Thymus (tissue), 11 donors: Measurements from ENCODE around the gene GLYR1. TPM values are rescaled to one million over a fixed set of nuclear protein-coding genes. Genes with fewer than 3 reads are reported as not detected.

Source experiments
- DNase-seq, 9 donors: peaks; one replicate each; pipeline ENCODE4 v3.0.0-alpha.2; 2013; ENCODE audit warnings: low spot score in 9 of 9, low read depth in 6 of 9, missing footprints in 1 of 9
- H3K27ac ChIP-seq, 2 donors: one replicate each; pipeline ENCODE4 v1.5.1; 2013; ENCODE audit warnings: control low read depth in 1 of 2, low read depth in 1 of 2, low read length in 1 of 2, mild to moderate bottlenecking in 1 of 2, moderate library complexity in 1 of 2
- H3K27me3 ChIP-seq, 2 donors: one replicate each; pipeline ENCODE4 v1.5.1; 2013; ENCODE audit warnings: low read length in 1 of 2; ENCODE audit not compliant: control insufficient read depth in 2 of 2, insufficient read depth in 1 of 2
- H3K36me3 ChIP-seq, 2 donors: one replicate each; pipeline ENCODE4 v1.5.1; 2013; ENCODE audit warnings: low read length in 1 of 2, mild to moderate bottlenecking in 1 of 2, moderate library complexity in 1 of 2; ENCODE audit not compliant: control insufficient read depth in 2 of 2, insufficient read depth in 2 of 2
- H3K4me1 ChIP-seq, 2 donors: one replicate each; pipeline ENCODE4 v1.5.1; 2013; ENCODE audit warnings: low read length in 2 of 2; ENCODE audit not compliant: control insufficient read depth in 2 of 2, insufficient read depth in 2 of 2
- H3K4me3 ChIP-seq, 2 donors: one replicate each; pipeline ENCODE4 v1.5.1; 2013; ENCODE audit warnings: low read length in 2 of 2, control low read depth in 1 of 2, mild to moderate bottlenecking in 1 of 2
- H3K9me3 ChIP-seq, 2 donors: one replicate each; pipeline ENCODE4 v1.5.1; 2013; ENCODE audit warnings: low read length in 1 of 2, mild to moderate bottlenecking in 1 of 2; ENCODE audit not compliant: control insufficient read depth in 2 of 2, insufficient read depth in 1 of 2
- WGBS: extraction: QIAGEN DNeasy Blood & Tissue Kit; methylation state at CpG from one replicate; pipeline ENCODE4 v1.1.7; 2013; 5-methylcytosine and 5-hydroxymethylcytosine counted together
- polyA plus RNA-seq: library from polyadenylated mRNA; stranded (reverse); fragments of 200-250 nt; gene quantifications from one replicate; pipeline ENCODE4 v1.2.3, GENCODE V29; 2013
- total RNA-seq: library from RNA; stranded (reverse); fragments of 120-200 nt; gene quantifications from one replicate; pipeline ENCODE4 v1.2.4, GENCODE V29; 2013
- donor health status: healthy.

The GLYR1 gene
- total and polyA plus RNA-seq, 2 donors: 36.4 to 59.1 TPM

GRCh38 chr16:4870138-4870671 is 23.1 kb upstream of the GLYR1 start:
- DNase-seq: no peak
- Histone ChIP-seq H3K36me3 (peaks cover 65 to 72% of the 10 kb centered on the region in 2 donors), H3K27me3 (no peaks in the 10 kb centered on the region), H3K9me3 (no peaks in the 10 kb centered on the region), H3K4me1 (no peaks in the 10 kb centered on the region), H3K4me3 (no peak overlapping the region), H3K27ac (no peak overlapping the region)
- 98% methylated on average over 21 of the region's 21 CpGs for WGBS

- Histone ChIP-seq H3K4me1 (no peaks in the 10 kb centered on the region), H3K27ac (no peak overlapping the region), H3K27me3 (no peaks in the 10 kb centered on the region), H3K9me3 (no peaks in the 10 kb centered on the region), H3K4me3 (no peak overlapping the region), H3K36me3 (peaks cover 58 to 70% of the 10 kb centered on the region in 2 donors)
- WGBS: 95% methylated on average over 13 of the region's 13 CpGs
- no peak for DNase-seq
These were observed 22.2 kb upstream of the GLYR1 start for GRCh38 chr16:4869147-4869805.

DNA sequence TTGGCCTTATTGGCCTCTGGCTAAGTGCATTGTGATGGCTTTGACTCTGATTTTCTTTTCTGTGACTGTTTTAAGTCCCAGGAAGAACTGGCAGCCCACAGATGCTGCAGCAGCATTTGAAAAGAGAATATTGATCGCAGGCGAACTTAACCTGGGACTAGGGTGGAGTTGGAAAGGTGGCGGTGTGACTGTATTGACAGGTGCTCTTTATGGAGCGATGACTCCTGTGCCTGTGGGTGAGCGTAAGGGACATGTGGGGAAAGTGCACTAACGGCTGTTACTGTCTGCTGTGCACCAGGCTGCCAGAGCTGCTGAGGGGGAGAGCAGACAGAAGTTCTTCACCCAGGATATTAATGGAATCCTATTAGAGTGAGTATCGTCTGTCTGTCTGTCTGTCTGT is 21.4 kb upstream of the GLYR1 start:
- Histone ChIP-seq H3K4me3 (no peak overlapping the region), H3K27me3 (no peaks in the 10 kb centered on the region), H3K27ac (no peak overlapping the region), H3K9me3 (no peaks in the 10 kb centered on the region), H3K4me1 (no peaks in the 10 kb centered on the region), H3K36me3 (peaks cover 54 to 66% of the 10 kb centered on the region in 2 donors)
- 95% methylated on average over 7 of the region's 7 CpGs for WGBS
- DNase-seq: no peak

- Histone ChIP-seq H3K4me3 (no peak overlapping the region), H3K4me1 (no peaks in the 10 kb centered on the region), H3K9me3 (no peaks in the 10 kb centered on the region), H3K36me3 (peaks cover 54 to 66% of the 10 kb centered on the region in 2 donors), H3K27me3 (no peaks in the 10 kb centered on the region), H3K27ac (no peak overlapping the region)
- 97% methylated on average over 5 of the region's 5 CpGs for WGBS
- DNase-seq: no peak
These were observed 20.9 kb upstream of the GLYR1 start for GRCh38 chr16:4868026-4868425.

DNA sequence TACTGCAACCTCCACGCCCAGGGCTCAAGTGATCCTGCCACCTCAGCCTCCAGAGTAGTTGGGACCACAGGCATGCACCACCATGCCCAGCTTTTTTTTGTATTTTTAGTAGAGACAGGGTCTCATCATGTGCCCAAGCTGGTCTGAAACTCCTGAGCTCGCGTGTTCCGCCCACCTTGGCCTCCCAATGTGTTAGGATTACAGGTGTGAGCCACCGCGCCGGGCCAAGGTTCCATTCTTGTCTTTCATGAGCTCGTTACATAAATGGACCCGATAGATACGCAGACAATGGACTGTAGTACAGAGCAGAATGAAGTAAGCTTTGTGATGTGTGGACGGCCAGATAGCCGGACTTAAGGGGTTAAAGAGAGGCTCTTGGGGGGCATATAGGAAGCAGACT is 19.5 kb upstream of the GLYR1 start:
- Histone ChIP-seq H3K27ac (no peak overlapping the region), H3K4me3 (no peak overlapping the region), H3K4me1 (no peaks in the 10 kb centered on the region), H3K27me3 (no peaks in the 10 kb centered on the region), H3K36me3 (peaks cover 46 to 67% of the 10 kb centered on the region in 2 donors), H3K9me3 (no peaks in the 10 kb centered on the region)
- 98% methylated on average over 12 of the region's 12 CpGs for whole genome bisulfite sequencing
- no peak for DNase-seq

- 99% methylated on average over 13 of the region's 13 CpGs for WGBS
- peaks cover 48 to 69% of the 10 kb centered on the region in 2 donors for H3K36me3 ChIP-seq
- no peak overlapping the region for H3K27ac ChIP-seq
- no peaks in the 10 kb centered on the region for H3K4me1 ChIP-seq
- no peaks in the 10 kb centered on the region for H3K9me3 ChIP-seq
- no peak for DNase-seq
- H3K4me3 ChIP-seq: no peak overlapping the region
- no peaks in the 10 kb centered on the region for H3K27me3 ChIP-seq
These were observed 18.3 kb upstream of the GLYR1 start for GRCh38 chr16:4865231-4865860.

DNA sequence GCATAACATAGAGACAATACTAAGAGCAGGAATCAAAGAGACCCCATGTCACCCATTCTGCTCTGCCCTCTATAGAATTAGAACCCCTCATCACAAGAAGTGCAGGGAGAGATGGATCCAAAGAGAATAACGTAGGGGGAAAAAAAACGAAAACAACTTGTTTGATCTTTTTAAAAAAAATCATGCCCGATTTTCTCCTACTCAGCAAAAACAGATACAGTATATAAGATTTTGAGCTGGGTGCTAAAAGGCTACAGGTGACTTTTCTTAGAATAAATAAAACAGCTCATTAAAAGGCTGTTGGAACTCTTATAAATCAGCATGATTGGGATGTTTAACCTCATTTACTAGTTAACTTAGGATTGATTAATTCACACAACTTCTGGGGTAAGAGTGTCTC is 17.6 kb upstream of the GLYR1 start:
- H3K36me3 ChIP-seq: peaks cover 48 to 69% of the 10 kb centered on the region in 2 donors
- WGBS: 95% methylated on average over 3 of the region's 3 CpGs
- no peak for DNase-seq
- H3K27ac ChIP-seq: no peak overlapping the region
- H3K4me1 ChIP-seq: no peaks in the 10 kb centered on the region
- H3K9me3 ChIP-seq: no peaks in the 10 kb centered on the region
- no peak overlapping the region for H3K4me3 ChIP-seq
- no peaks in the 10 kb centered on the region for H3K27me3 ChIP-seq

GRCh38 chr16:4862639-4863038 is 15.6 kb upstream of the GLYR1 start:
- no peak overlapping the region for H3K27ac ChIP-seq

GRCh38 chr16:4860727-4861342 is 13.7 kb upstream of the GLYR1 start:
- no peak overlapping the region for H3K4me3 ChIP-seq
- H3K27me3 ChIP-seq: no peaks in the 10 kb centered on the region
- no peak for DNase-seq
- no peaks in the 10 kb centered on the region for H3K9me3 ChIP-seq
- H3K36me3 ChIP-seq: peaks cover 48 to 77% of the 10 kb centered on the region in 2 donors
- H3K4me1 ChIP-seq: peaks cover 3 to 14% of the 10 kb centered on the region in 2 donors
- 98% methylated on average over 14 of the region's 14 CpGs for WGBS
- no peak overlapping the region for H3K27ac ChIP-seq

More at GRCh38 chr16:4862639-4863038, 15.6 kb upstream of the GLYR1 start:
- Histone ChIP-seq H3K27me3 (no peaks in the 10 kb centered on the region), H3K4me1 (no peaks in the 10 kb centered on the region), H3K9me3 (no peaks in the 10 kb centered on the region), H3K36me3 (peaks cover 48 to 77% of the 10 kb centered on the region in 2 donors), H3K4me3 (no peak overlapping the region)
- DNase-seq: no peak
- WGBS: 95% methylated on average over 5 of the region's 5 CpGs
